Measurements from ENCODE around the gene DHRS7B. TPM values are rescaled to one million over a fixed set of nuclear protein-coding genes. Genes with fewer than 3 reads are reported as not detected.

The DHRS7B gene
- total and polyA plus RNA-seq, 2 of the 13 experiments (the other 11 are each of a cell fraction or from before 2014, with no cell fraction given): 20.0 to 35.8 TPM

DNA sequence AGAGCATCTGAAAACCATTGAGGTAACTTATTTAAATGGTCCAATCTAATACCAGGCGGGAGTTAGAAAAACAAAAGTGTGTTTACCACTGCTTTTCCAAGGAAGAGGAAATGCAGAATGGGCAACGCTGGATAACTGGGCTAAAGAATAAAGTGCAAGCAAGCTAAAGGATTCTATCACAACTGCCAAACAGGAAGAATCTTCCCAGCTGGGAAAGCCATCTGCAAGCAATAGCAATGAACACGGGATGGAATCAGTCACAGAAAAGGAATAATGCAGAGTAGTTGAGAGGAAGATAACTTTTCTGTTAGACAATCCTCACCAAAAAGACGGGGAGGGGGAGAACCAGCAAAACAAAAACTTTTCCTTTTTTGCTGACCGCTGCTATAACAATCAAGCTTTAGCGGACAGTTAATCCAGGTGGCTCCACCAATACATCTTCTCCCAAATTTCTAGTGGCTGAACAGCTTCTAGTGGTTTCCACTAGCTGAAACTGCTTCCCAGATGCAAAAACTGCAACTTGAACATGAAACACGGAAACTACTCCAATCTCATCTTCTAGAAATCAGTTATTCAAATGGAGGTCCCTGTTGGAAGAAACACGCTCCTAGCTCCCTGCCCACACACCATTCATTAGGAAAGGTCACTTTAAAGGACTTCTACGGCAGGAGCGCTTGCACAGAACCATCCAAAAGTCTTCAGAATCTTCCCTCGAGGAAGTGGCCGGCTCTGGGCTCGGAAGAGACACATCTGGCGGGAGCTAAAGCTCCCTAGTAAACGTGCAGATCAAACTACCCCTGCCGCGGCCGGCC, 86.3 kb downstream of the DHRS7B start:
- peak overlapping the region; percentile 96 for H3K9ac ChIP-seq (ENCODE audit: insufficient read depth, low read depth, low read length)
- peaks cover 59% of the 10 kb centered on the region for H3K4me1 ChIP-seq (ENCODE audit: insufficient read depth, low read length)
- DNase-seq (ENCODE audit: low spot score) (no peak), FAIRE-seq (no peak), ATAC-seq (no peak)
- H3K4me2 ChIP-seq (ENCODE audit: low read depth, low read length): peak overlapping the region; percentile 93
- BruUV-seq (replicated peaks): TSS peak; percentile 62
- CTCF ChIA-PET (ENCODE audit: low intra/inter-chr PET ratio, low total read pairs): no interaction called here
- no peak overlapping the region for H2AFZ ChIP-seq (ENCODE audit: low read length)
- peak overlapping the region; percentile 94 for H3K27ac ChIP-seq (ENCODE audit: extremely low read length, insufficient read depth, low read length)
- intact Hi-C loops (cut with micrococcal nuclease; ENCODE audit: unreplicated experiment): loop anchor here (1.0 kb wide), 1 partner anchor 40 kb away; the partner anchor contains the start of gene NATD1
- no peak for TF ChIP-seq ZNF180 (CRISPR knock-in tag; IDR thresholded peaks at IDR 0.05; ENCODE audit: borderline replicate concordance, low read depth)
- TF ChIP-seq ZNF546 (CRISPR knock-in tag; conservative IDR thresholded peaks at IDR 0.05): no peak
- TF ChIP-seq ZNF670 (CRISPR knock-in tag; IDR thresholded peaks at IDR 0.05; ENCODE audit: borderline replicate concordance): 0 out of 2 replicates have a peak, but pooled peaks have one; percentile 3
- no peak for TF ChIP-seq ZNF407 (CRISPR knock-in tag; IDR thresholded peaks at IDR 0.05; ENCODE audit: not compliant biosample characterization)
- TF ChIP-seq ZNF414 (CRISPR knock-in tag; IDR thresholded peaks at IDR 0.05): no peak
- peak; percentile 36 to 64; a peak in 3 of 4 replicates for TF ChIP-seq MAFK (conservative IDR thresholded peaks at IDR 0.05 in 1 of 2, IDR thresholded peaks at IDR 0.05 in 1 of 2; ENCODE audit: low read length in 2 of 2)
- TF ChIP-seq MAFF (IDR thresholded peaks at IDR 0.05; ENCODE audit: low read depth, low read length): peak; percentile 23; the same call in 1 of the 2 replicates
- TF ChIP-seq ZNF296 (CRISPR knock-in tag; conservative IDR thresholded peaks at IDR 0.05): no peak
- in situ Hi-C loops (cut with HindIII; ENCODE audit: extremely low pct_ligation_motif_present, low pct_unique_long_range_greater_than_20kb): no loop called here
- H3K9me3 ChIP-seq (ENCODE audit: low read length): no peaks in the 10 kb centered on the region
- WGBS (ENCODE audit: low lambda C conversion rate): 14% methylated on average over 8 of the region's 18 CpGs
- peaks cover 71% of the 10 kb centered on the region for H3K79me2 ChIP-seq (ENCODE audit: insufficient read depth, low read length)
- H3K36me3 ChIP-seq (replicated peaks in 1 of 2; ENCODE audit: control insufficient read depth in 1 of 2, insufficient read depth in 2 of 2, low read length in 2 of 2): peaks cover 8 to 33% of the 10 kb centered on the region in 2 experiments; a peak in 4 of 5 replicates
- POLR2A ChIA-PET: interaction anchor here (1.3 to 2.9 kb wide), 3 partner anchors 74 to 170 kb away, joined by 7 to 20 read pairs (median 8); partner anchors contain the start of gene USP22
- H3K4me3 ChIP-seq (replicated peaks in 1 of 3; ENCODE audit: insufficient read depth in 1 of 3, low read depth in 2 of 3, low read length in 3 of 3): peak overlapping the region; percentile 83 to 99 (median 96)
- no peaks in the 10 kb centered on the region; a peak in 1 of 5 replicates for H3K27me3 ChIP-seq (ENCODE audit: control insufficient read depth in 1 of 2, insufficient read depth in 2 of 2, low read length in 2 of 2)
- H4K20me1 ChIP-seq (ENCODE audit: insufficient read depth, low read length): peaks cover 36% of the 10 kb centered on the region
